ENCODE measurements around the gene GGCX.
"Not testable (repeated sequence)": the region's sequence is repeated elsewhere in the genome, so short reads cannot be mapped to it uniquely, and the experiment has no call there.

The GGCX gene

DNA sequence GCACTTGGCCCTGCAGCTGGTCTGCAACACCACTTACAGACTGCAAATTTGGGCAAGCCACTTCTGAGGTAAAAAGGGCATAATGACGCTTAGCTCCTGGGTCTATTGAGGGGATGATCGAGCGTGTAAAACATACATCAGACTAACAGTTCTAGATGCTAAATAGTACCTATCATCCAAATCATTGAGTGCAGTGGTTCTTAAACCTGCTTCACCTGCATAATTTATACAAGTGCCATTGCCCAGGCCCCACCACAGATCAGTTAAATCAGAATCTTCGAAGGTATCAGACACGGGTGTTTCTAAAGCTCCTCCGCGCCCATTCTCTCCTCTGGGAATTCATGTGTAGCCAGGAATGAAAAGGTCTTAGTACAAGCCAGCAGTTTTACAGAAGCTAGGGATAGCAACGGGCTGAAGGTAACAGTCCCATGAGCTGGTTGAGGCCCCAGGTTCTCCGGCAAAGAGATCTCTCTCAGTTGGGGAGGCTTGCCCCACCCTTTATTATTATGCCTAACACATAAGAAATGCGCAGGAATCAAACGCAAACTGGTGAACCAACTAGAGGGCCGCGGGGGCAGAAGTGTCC, 33.5 kb upstream of the GGCX start:
- DNase-seq (ENCODE audit: low read depth in 2 of 2, low spot score in 1 of 2) = no peak

- no peak for DNase-seq (ENCODE audit: low read depth in 2 of 2, low spot score in 1 of 2)
These were observed 31.7 kb upstream of the GGCX start for GRCh38 chr2:85593023-85593422.

GRCh38 chr2:85592299-85592698, 31.0 kb upstream of the GGCX start:
- not testable (repeated sequence) for DNase-seq (ENCODE audit: low read depth in 2 of 2, low spot score in 1 of 2)

DNA sequence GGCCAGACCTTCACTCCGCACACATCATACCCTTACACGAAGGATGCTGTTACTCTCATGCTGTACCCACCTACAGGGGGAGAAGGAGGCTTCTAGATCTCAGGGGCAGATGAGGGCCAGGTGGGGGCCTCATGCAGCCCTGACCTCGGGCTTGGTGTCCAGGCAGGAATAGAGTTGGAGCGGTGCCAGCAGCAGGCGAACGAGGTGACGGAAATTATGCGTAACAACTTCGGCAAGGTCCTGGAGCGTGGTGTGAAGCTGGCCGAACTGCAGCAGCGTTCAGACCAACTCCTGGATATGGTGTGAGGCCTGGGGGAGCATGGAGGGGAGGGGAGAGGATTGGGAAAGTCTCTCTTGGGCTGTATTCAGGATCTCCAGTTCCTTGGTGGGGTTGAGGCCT, 30.3 kb upstream of the GGCX start:
- no peak for DNase-seq (ENCODE audit: low read depth in 2 of 2, low spot score in 1 of 2)

GRCh38 chr2:85590950-85591349, 29.7 kb upstream of the GGCX start:
- DNase-seq (ENCODE audit: low read depth in 2 of 2, low spot score in 1 of 2) = no peak

- DNase-seq (ENCODE audit: low read depth in 2 of 2, low spot score in 1 of 2) = no peak
These were observed 28.9 kb upstream of the GGCX start for GRCh38 chr2:85589982-85590791.

DNA sequence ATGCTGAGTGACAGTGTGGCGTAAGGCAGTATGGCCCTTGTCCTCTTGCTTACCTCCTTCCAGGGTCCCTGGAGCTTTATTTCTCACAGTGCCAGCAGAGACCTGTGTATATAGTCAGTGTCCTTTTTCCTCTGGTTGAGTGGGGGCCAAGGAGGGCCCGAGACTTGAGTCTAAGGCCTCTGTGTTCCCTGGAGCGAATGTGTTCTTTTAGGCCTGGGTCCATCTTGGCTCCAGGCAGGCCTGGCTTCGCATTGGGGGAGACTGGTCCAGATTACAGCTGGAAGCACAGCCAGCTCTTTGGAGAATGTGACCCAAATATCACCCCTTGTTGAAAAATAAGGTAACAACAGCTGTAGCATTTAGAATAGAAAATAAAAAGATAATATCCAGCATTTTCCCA, 27.9 kb upstream of the GGCX start:
- DNase-seq (ENCODE audit: low read depth in 2 of 2, low spot score in 1 of 2) = no peak

DNA sequence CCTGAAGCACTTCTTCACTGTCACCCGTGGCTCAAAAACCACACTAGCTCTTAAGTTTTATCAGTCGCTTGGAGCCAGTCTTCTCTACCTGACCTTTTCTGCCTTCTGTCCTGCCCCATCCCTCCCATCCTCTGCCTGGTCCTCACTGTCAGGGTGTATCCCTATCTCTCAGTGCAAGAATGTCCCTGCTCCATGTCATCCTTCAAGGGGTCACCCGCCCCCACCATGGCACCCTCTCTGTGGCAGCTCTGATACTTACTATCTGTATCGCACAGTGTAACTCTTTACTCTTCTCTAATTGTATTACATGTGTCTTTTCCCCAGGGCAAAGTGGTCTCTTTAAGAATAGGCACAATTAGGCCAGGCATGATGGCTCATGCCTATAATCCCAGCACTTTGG, 27.4 kb upstream of the GGCX start:
- no peak for DNase-seq (ENCODE audit: low read depth in 2 of 2, low spot score in 1 of 2)

DNA sequence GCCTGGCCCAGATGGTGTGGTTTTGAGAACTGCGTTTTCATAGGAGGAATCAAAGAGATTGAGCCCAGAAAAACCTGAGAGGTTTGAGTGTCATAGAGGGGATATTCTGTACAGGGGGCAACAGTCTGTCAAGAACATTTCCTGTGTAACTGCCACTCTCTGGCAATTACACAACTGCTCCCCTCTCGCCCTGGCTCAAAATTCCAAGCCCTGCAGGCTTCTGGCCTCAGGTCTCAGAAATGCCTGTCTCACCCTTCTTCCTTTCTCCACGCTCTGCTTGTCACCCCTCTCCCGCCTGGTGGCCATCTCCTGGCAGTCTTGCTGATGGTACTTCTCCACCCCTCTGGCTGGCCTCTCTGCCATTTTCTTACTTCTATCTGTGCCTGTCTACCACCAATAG, 26.9 kb upstream of the GGCX start:
- no peak for DNase-seq (ENCODE audit: low read depth in 2 of 2, low spot score in 1 of 2)

DNA sequence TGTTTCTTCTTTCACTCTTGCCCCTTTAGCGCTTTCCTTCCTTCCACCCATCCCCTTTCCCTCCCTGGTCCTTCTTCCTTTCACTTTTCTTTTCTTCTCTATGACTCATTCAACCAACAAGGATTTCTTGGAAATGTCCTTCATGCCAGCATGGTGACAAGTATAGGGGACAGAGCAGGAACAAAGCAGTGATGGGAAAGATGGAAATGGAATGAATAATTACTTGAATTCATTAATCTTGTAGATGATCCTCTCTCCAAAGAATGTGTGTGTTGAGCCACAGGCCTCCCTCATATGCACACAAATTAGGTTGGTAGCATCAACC, 24.4 kb upstream of the GGCX start:
- DNase-seq (ENCODE audit: low read depth in 2 of 2, low spot score in 1 of 2) = no peak

DNA sequence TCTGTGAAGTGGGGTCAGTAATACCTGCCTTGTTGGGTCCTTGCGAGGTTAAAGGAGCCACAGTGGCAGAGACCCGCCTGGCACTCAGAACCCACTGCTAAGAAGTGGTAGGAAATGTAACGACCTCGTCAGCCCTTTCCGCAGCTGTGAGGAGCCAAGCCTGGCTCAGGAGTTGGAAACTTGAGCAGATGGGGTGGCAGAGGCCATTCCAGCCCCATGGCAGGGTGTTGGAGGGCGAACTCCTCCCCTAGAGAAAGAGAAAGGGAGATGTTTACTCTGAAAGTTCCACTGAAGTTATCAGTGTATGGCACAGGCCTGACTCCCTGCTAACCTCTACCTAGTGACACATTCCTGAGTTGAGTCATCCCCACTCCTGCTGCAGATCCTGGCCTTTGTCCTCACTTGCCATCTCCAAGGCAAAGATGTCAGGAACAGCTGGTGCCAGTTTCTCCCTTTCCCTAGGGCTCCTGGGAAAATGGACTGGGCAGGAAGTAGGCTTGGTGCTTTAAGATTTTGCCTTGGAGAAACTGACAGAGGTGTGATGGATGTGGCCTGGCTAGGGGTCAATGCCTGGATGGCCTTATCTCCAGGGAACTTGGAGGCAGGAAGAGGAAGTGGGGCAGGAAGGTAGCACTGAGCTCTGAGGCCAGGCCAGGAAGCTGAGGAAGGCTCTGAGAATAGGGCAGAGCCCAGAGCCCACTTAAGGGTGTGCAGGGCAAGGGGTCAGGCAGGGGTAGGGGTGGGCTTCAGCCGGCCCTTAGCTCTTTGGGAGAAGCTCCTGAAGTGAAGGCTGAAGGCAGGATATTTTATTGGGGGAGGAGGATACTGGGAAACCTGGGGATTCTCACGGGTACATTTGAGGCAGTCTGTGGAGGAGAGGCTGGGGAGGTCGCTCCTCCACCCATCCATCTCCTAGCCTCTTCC, 23.8 kb upstream of the GGCX start:
- no peak for DNase-seq (ENCODE audit: low read depth in 2 of 2, low spot score in 1 of 2)

DNA sequence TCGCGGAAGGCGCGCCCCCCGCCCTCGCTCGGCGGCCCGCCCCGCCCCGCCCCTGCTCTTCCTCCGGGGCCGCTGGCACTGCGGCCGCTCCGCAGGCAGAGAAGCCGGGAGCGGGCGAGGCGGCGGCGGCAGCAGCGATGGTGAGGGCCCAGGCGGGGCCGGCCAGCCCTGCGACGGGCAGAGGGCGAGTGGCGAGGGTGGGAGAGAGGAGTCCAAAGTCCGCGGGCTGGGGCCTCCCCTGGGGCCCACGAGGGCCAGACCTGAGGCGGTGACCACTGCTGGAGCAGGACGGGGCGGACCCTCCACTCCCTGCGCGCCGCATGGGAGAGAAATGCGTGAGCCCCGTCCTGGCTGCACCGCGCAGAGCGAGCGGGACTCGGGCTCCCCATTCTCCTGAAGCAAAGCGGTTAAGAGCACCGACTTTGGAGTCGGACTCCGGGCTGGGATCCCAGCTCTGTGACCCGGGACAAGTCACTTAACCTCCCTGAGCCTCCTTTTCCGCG, 23.1 kb upstream of the GGCX start, which contains the start of gene VAMP5:
TSS of gene VAMP5 (plus strand) at position 78 of the 503 bp plus-strand sequence. CDS start at position 138, 60 bp downstream.
- no peak for DNase-seq (ENCODE audit: low read depth in 2 of 2, low spot score in 1 of 2)

- DNase-seq (ENCODE audit: low read depth in 2 of 2, low spot score in 1 of 2) = no peak
These were observed 22.5 kb upstream of the GGCX start for GRCh38 chr2:85583667-85584353.

DNA sequence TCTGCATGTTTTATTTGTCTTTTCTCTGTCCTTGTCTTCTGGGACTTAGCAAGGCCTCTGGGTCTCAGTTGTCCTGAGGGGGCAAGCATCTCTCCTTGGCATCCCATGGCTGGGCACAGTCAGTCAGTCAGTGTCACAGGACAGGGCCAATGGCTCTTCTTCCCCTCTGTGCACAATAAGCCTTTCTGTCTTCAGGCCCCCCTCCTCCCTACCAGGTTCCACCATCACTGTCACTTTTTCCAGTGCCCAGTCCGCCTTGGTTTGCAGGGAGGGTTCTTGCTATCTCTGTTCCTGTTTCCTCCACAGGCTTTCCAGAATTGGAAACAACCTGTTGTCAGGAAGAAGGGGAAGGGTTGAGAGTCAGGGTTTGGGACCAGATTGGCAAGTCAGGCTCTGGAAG, 21.2 kb upstream of the GGCX start:
- no peak for DNase-seq (ENCODE audit: low read depth in 2 of 2, low spot score in 1 of 2)

DNA sequence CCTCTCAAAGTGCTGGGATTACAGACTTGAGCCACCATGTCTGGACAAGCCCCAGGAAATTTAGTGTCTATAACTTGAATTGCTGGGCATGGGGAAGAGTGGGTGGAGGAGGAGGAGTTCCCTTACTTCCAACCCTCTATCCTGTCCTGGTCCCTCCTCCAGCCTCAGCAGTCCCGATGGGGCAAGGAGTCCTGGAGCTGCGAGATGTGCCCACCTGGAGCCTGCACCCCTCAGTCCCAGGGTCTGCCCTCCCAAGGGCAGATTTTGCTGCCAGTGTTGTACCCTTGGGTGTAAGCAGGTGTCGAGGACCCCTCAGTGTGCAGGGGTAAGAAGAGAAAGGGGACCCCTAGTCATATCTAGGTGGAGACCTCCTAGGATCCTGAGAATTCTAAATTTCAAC, 18.9 kb upstream of the GGCX start:
- DNase-seq (ENCODE audit: low read depth in 2 of 2, low spot score in 1 of 2) = no peak

DNA sequence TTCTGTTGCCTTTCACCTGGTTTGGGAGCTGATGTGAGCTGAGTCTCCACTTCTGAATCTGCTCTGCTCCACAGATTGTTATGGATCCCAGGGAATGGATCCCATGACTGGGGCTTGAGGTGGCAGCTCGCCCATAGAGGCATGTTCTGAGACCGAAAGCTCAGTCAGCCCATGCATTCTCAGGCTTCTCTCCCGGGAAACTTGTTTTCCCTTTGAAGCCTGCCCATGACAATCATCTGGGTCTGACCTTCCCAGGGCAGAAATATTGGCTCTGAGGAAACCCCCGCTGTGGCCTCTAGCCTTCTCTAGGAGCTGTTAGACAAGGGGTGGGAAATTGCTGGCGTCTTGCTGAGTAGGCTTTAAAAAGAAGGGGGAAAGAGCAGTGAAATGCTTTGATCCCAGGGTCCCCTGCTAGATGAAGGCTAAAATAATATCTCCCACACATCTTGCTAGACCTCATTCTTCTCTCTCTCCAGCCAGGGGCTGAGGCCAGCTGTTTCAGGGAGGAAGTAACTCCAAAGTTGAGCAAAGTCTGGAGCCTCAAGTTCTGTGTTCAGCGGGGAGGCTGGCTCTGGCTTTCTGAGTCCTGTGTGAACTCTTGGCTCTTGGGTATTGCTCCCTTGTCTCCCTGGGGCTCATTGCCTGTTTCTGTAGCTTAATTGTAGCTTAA, 18.1 kb upstream of the GGCX start:
- no peak for DNase-seq (ENCODE audit: low read depth in 2 of 2, low spot score in 1 of 2)

DNA sequence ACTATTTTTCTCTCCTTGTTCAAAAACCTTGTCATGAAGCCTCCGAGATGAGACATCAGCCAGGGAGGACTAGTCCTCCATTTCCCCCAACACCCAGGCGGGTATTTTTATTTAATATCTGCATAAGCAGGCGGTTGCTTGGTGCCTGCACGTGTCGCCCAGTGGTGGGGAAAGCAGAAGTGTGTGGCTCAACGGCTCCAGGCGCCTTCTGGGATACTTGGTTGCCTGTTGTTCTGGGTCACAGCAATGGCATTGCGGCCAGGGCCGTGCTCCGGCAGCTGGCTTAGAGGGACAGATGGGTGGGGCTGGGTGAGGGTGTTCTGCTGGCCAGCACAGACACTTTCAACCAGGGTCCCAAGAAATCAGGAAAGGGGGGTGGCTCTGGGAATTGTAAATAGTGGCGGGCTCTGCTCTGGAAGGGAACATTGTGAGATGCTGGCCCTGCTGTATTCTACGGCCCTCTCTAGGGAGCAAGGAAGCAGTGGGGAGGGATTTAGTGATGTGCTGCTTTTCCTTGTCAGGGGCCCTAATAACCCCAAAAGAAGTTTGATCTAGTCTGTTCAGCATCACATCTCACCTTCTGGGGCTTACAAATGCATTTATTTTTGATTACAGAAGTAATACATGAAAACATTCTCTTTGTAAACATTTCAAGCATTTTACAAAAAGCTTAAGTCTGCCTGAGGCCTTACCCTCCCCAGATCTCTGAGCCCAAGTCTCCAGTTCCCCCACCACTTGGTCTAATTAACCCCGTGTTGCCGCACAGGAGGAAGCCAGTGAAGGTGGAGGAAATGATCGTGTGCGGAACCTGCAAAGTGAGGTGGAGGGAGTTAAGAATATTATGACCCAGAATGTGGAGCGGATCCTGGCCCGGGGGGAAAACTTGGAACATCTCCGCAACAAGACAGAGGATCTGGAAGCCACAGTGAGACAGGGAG, 17.2 kb upstream of the GGCX start:
- no peak for DNase-seq (ENCODE audit: low read depth in 2 of 2, low spot score in 1 of 2)

GRCh38 chr2:85577386-85578242, 16.3 kb upstream of the GGCX start, which contains the start of gene VAMP8:
VAMP8 (plus strand) TSS chr2:85577586; CDS start chr2:85577647, 61 bp downstream.
- no peak for DNase-seq (ENCODE audit: low read depth in 2 of 2, low spot score in 1 of 2)

DNA sequence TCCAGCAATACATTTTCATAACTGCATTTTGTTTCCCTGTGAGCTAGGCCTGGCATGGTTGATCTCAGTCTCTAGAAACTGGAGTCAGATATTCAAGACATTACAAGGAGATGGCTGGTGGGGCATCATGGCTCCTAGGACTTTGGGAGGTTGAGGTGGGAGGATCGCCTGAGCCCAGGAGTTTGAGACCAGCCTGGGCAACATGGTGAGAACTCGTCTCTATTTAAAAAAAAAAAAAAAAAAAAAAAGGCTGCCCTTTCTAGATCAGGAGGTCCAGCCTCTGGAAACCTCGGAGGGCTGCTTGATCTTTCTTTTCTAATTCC, 15.7 kb upstream of the GGCX start:
- DNase-seq (ENCODE audit: low read depth in 2 of 2, low spot score in 1 of 2) = no peak

All from stimulated activated CD8-positive, alpha-beta memory T cell treated with anti-CD3 and anti-CD28 coated beads, Interleukin-4, amount 100 ng/mL, for 1 hour (primary cell).